ENCODE results near the gene SLC35F4. TPM values are rescaled to one million over a fixed set of nuclear protein-coding genes. Genes with fewer than 3 reads are reported as not detected.
"Not testable (repeated sequence)": the region's sequence is repeated elsewhere in the genome, so short reads cannot be mapped to it uniquely, and the experiment has no call there.

The SLC35F4 gene
- total RNA-seq, 1 donor: not detected

- Histone ChIP-seq H3K4me1 (ENCODE audit: insufficient read depth, low read length) (no peaks in the 10 kb centered on the region), H3K9me3 (ENCODE audit: low read depth, low read length) (no peaks in the 10 kb centered on the region), H3K27me3 (ENCODE audit: insufficient read depth, low read length) (no peaks in the 10 kb centered on the region), H3K4me3 (ENCODE audit: low read length) (no peak overlapping the region)
Observed at GRCh38 chr14:57796556-57796955, 69.3 kb downstream of the SLC35F4 start.

GRCh38 chr14:57785058-57785457 is 80.8 kb downstream of the SLC35F4 start:
- H3K4me3 ChIP-seq (ENCODE audit: low read length): no peak overlapping the region
- H3K4me1 ChIP-seq (ENCODE audit: insufficient read depth, low read length): no peaks in the 10 kb centered on the region
- peaks cover 5% of the 10 kb centered on the region for H3K9me3 ChIP-seq (ENCODE audit: low read depth, low read length)
- H3K27me3 ChIP-seq (ENCODE audit: insufficient read depth, low read length): no peaks in the 10 kb centered on the region

DNA sequence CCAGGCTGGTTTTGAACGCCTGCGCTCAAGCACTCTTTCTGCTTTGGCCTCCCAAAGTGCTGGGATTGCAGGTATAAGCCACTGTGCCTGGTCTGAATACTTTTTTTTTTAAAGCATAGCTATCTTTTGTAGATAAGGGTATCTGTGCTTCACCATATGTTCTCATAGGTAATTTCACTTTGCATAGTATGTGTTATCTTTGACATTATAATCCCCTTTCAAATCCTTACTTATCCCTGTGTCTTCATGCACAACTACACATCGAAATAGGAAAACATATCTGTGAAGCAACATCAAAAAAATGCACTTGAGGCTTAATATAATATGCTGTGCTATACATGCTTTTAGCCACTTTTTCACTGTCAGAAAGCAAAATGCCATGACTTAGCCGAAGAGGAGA is 94.1 kb downstream of the SLC35F4 start:
- Histone ChIP-seq H3K4me1 (ENCODE audit: insufficient read depth, low read length) (no peaks in the 10 kb centered on the region), H3K4me3 (ENCODE audit: low read length) (no peak overlapping the region), H3K9me3 (ENCODE audit: low read depth, low read length) (no peaks in the 10 kb centered on the region), H3K27me3 (ENCODE audit: insufficient read depth, low read length) (no peaks in the 10 kb centered on the region)

DNA sequence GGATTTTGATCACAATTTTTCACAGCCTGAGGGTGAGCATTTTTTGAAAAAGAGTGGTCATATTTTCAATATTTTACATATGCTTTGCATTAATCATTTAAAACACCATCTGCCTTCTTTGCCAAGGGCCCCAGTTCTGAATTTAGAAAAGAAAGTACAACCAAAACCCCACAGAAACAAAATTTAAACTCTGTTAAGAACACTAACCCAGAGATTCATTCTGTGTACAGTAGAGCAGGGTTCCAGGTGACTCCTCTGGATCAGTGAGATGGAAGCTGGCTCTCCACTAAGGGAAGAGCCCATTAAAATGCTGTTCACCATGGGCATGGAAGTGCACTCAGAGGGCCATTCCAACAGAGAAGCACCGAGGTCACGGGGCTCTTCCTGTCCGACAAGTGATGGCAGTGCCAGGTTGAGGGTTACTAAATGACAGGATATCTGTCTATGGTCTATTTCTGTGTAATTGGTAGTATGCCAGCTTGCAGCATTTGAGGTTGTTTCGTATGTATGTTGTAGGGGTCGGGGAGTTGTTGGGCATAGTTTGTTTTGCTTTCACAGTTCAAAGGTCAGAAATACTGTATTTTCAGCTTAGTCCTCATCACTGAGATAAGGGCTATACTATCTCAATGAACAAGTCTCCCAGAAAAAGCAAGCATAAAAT is 95.9 kb downstream of the SLC35F4 start:
- Histone ChIP-seq H3K9me3 (ENCODE audit: low read depth, low read length) (no peaks in the 10 kb centered on the region), H3K4me3 (ENCODE audit: low read length) (no peak overlapping the region), H3K27me3 (ENCODE audit: insufficient read depth, low read length) (no peaks in the 10 kb centered on the region), H3K4me1 (ENCODE audit: insufficient read depth, low read length) (no peaks in the 10 kb centered on the region)

- H3K27me3 ChIP-seq (ENCODE audit: insufficient read depth, low read length): no peaks in the 10 kb centered on the region
- no peaks in the 10 kb centered on the region for H3K9me3 ChIP-seq (ENCODE audit: low read depth, low read length)
- H3K4me1 ChIP-seq (ENCODE audit: insufficient read depth, low read length): no peaks in the 10 kb centered on the region
- H3K4me3 ChIP-seq (ENCODE audit: low read length): no peak overlapping the region
Observed at GRCh38 chr14:57761800-57762199, 104.1 kb downstream of the SLC35F4 start.

- no peaks in the 10 kb centered on the region for H3K4me1 ChIP-seq (ENCODE audit: insufficient read depth, low read length)
- H3K4me3 ChIP-seq (ENCODE audit: low read length): no peak overlapping the region
- no peaks in the 10 kb centered on the region for H3K9me3 ChIP-seq (ENCODE audit: low read depth, low read length)
- no peaks in the 10 kb centered on the region for H3K27me3 ChIP-seq (ENCODE audit: insufficient read depth, low read length)
Observed at GRCh38 chr14:57760896-57761295, 105.0 kb downstream of the SLC35F4 start.

- no peaks in the 10 kb centered on the region for H3K4me1 ChIP-seq (ENCODE audit: insufficient read depth, low read length)
- no peaks in the 10 kb centered on the region for H3K9me3 ChIP-seq (ENCODE audit: low read depth, low read length)
- H3K4me3 ChIP-seq (ENCODE audit: low read length): no peak overlapping the region
- no peaks in the 10 kb centered on the region for H3K27me3 ChIP-seq (ENCODE audit: insufficient read depth, low read length)
Observed at GRCh38 chr14:57755018-57755521, 110.8 kb downstream of the SLC35F4 start.

- Histone ChIP-seq H3K9me3 (ENCODE audit: low read depth, low read length) (no peaks in the 10 kb centered on the region), H3K4me3 (ENCODE audit: low read length) (no peak overlapping the region), H3K4me1 (ENCODE audit: insufficient read depth, low read length) (no peaks in the 10 kb centered on the region), H3K27me3 (ENCODE audit: insufficient read depth, low read length) (no peaks in the 10 kb centered on the region)
Observed at GRCh38 chr14:57754527-57754926, 111.4 kb downstream of the SLC35F4 start.

- Histone ChIP-seq H3K27me3 (ENCODE audit: insufficient read depth, low read length) (no peaks in the 10 kb centered on the region), H3K4me3 (ENCODE audit: low read length) (no peak overlapping the region), H3K9me3 (ENCODE audit: low read depth, low read length) (no peaks in the 10 kb centered on the region), H3K4me1 (ENCODE audit: insufficient read depth, low read length) (no peaks in the 10 kb centered on the region)
Observed at GRCh38 chr14:57753821-57754220, 112.1 kb downstream of the SLC35F4 start.

GRCh38 chr14:57752142-57752695 is 113.7 kb downstream of the SLC35F4 start:
- H3K4me1 ChIP-seq (ENCODE audit: insufficient read depth, low read length); H3K9me3 ChIP-seq (ENCODE audit: low read depth, low read length); H3K27me3 ChIP-seq (ENCODE audit: insufficient read depth, low read length); H3K4me3 ChIP-seq (ENCODE audit: low read length): not testable (repeated sequence)

DNA sequence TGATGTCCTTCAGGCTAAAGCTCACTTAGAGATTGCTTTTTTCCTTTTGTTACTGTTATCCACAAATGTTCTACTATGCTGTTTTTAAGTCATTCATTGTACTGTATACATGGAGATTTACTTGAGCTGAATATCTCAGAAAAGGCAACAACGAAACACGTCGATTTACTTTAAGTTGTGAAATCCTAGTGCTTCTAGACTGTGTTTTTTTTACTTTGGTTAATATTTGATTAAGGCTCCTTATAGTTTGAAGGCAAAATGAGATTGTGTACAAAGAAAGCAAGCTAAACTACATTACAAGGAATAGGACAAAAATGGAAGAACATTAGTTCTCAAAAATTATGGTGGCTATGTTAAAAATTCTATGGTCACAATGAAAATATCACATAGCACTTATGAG is 114.5 kb downstream of the SLC35F4 start:
- Histone ChIP-seq H3K4me3 (ENCODE audit: low read length) (no peak overlapping the region), H3K4me1 (ENCODE audit: insufficient read depth, low read length) (no peaks in the 10 kb centered on the region), H3K9me3 (ENCODE audit: low read depth, low read length) (no peaks in the 10 kb centered on the region), H3K27me3 (ENCODE audit: insufficient read depth, low read length) (no peaks in the 10 kb centered on the region)

GRCh38 chr14:57749267-57749666 is 116.6 kb downstream of the SLC35F4 start:
- Histone ChIP-seq H3K27me3 (ENCODE audit: insufficient read depth, low read length) (no peaks in the 10 kb centered on the region), H3K4me3 (ENCODE audit: low read length) (no peak overlapping the region), H3K9me3 (ENCODE audit: low read depth, low read length) (no peaks in the 10 kb centered on the region), H3K4me1 (ENCODE audit: insufficient read depth, low read length) (no peaks in the 10 kb centered on the region)

DNA sequence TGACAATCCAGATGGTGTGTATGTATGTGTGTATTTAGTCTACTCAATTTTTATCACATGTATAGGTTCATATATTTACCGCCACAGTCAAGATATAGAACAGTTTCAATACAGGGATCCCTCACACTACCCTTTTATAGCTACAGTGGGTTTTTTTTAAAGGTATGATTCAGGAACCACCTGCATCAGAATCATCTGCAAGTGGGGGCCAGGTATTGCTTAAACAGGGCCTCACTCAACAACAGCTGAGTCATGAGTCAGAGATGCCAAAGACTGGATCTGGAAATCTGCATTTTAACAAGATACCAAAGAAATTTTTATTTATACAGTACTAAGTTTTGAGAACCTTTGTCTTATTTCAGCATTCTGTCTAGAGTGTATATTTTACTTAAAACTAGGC is 117.6 kb downstream of the SLC35F4 start:
- Histone ChIP-seq H3K4me1 (ENCODE audit: insufficient read depth, low read length) (no peaks in the 10 kb centered on the region), H3K27me3 (ENCODE audit: insufficient read depth, low read length) (no peaks in the 10 kb centered on the region), H3K4me3 (ENCODE audit: low read length) (no peak overlapping the region), H3K9me3 (ENCODE audit: low read depth, low read length) (no peaks in the 10 kb centered on the region)

- Histone ChIP-seq H3K4me3 (ENCODE audit: low read length) (no peak overlapping the region), H3K9me3 (ENCODE audit: low read depth, low read length) (no peaks in the 10 kb centered on the region), H3K27me3 (ENCODE audit: insufficient read depth, low read length) (no peaks in the 10 kb centered on the region), H3K4me1 (ENCODE audit: insufficient read depth, low read length) (no peaks in the 10 kb centered on the region)
Observed at GRCh38 chr14:57747036-57747435, 118.9 kb downstream of the SLC35F4 start.

DNA sequence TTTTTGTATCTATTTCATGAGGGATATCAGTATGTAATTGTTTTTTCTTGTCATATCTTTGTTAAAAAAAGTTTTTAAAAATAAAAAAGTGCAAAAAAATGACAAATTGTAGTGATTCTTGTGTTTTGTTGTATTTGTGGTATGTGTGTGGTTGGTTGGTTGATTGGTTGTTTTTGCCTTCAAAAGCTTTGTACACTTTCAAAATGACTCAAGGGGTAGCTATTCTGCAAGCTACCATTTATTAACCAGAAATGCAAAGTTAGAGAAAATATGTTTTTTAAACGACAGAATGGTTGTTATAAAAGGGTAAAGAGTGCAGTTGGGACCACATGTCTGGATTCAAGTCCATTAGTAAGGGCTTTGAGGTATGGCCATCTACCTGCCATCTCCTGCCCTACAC is 119.3 kb downstream of the SLC35F4 start:
- no peak overlapping the region for H3K4me3 ChIP-seq (ENCODE audit: low read length)

DNA sequence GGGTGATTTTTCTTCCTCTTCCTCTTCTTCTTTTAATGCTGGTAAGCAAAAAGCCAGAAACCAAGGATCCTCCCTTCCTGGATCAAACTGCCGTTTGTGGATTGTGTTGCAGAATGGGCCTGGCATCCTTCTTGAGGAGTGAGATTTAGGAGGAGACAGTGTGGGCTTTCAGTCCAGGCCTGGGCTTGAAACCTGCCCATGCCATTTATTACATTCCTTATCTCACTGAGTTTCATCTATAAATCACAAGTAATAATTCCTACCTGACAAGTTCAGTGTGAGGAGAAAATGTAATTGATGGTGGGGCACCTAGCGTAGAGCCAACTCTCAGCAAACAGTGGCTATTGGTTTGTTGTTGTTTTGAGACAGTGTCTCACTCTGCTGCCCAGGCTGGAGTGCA is 126.4 kb downstream of the SLC35F4 start:
- H3K4me3 ChIP-seq (ENCODE audit: low read length): no peak overlapping the region
- H3K9me3 ChIP-seq (ENCODE audit: low read depth, low read length): no peaks in the 10 kb centered on the region
- H3K27me3 ChIP-seq (ENCODE audit: insufficient read depth, low read length): no peaks in the 10 kb centered on the region
- no peaks in the 10 kb centered on the region for H3K4me1 ChIP-seq (ENCODE audit: insufficient read depth, low read length)

More for the DNA sequence above, 119.3 kb downstream of the SLC35F4 start:
- H3K4me1 ChIP-seq (ENCODE audit: insufficient read depth, low read length): no peaks in the 10 kb centered on the region
- no peaks in the 10 kb centered on the region for H3K27me3 ChIP-seq (ENCODE audit: insufficient read depth, low read length)
- H3K9me3 ChIP-seq (ENCODE audit: low read depth, low read length): no peaks in the 10 kb centered on the region

All from mononuclear cell (primary cell).